ENCODE measurements around the gene CCNF. TPM values are rescaled to one million over a fixed set of nuclear protein-coding genes. Genes with fewer than 3 reads are reported as not detected.

Gene CCNF
- total and polyA plus RNA-seq, 9 of the 15 experiments (the other 6 are each of a cell fraction or from before 2014, with no cell fraction given), result 4.1 to 70.1 (median 29.5) TPM

- intact Hi-C loops (cut with micrococcal nuclease) (no loop called here), in situ Hi-C loops (cut with MboI) (no loop called here)
- no TSS peak for BruUV-seq (replicated peaks)
- Histone ChIP-seq H3K27ac (ENCODE audit: extremely low read depth, low read depth, low read length) (no peak overlapping the region), H3K27me3 (ENCODE audit: control insufficient read depth in 2 of 2, insufficient read depth in 2 of 2, low read length in 2 of 2) (no peaks in the 10 kb centered on the region), H4K20me1 (replicated peaks; ENCODE audit: control insufficient read depth, insufficient read depth, low read length) (no peaks in the 10 kb centered on the region), H3K9me3 (replicated peaks; ENCODE audit: control insufficient read depth, insufficient read depth, low read depth, low read length) (no peaks in the 10 kb centered on the region), H3K4me3 (no peak overlapping the region), H3K79me2 (ENCODE audit: control insufficient read depth, insufficient read depth, low read length) (no peaks in the 10 kb centered on the region), H2AFZ (ENCODE audit: low read depth, low read length) (no peak overlapping the region), H3K4me1 (replicated peaks in 1 of 2; ENCODE audit: control insufficient read depth in 2 of 2, insufficient read depth in 2 of 2, low read length in 2 of 2) (0 out of 5 replicates have a peak, but pooled peaks cover 0 to 6% of the 10 kb centered on the region in 2 experiments), H3K9ac (ENCODE audit: insufficient read depth in 1 of 2, low read depth in 2 of 2, low read length in 2 of 2) (no peak overlapping the region), H3K36me3 (ENCODE audit: control insufficient read depth, insufficient read depth, low read length) (no peaks in the 10 kb centered on the region), H3K9me1 (ENCODE audit: control insufficient read depth, insufficient read depth, low read length) (no peaks in the 10 kb centered on the region), H3K4me2 (ENCODE audit: insufficient read depth, low read length) (no peak overlapping the region)
- no peak for FAIRE-seq
- DNase-seq (ENCODE audit: extremely low read depth in 1 of 4, low spot score in 3 of 4), result no peak
- ChIA-PET POLR2A (no interaction called here), CTCF (ENCODE audit: low intra/inter-chr PET ratio) (no interaction called here)
- WGBS (ENCODE audit: insufficient coverage, low coverage, missing lambda C conversion rate), result 10% methylated on average over 4 of the region's 4 CpGs
- peak; percentile 56 for ATAC-seq
- TF ChIP-seq TRIM24 (IDR thresholded peaks at IDR 0.05) (peak in 1 of 2 experiments; percentile 61; a peak in 1 of 4 replicates), RBM22 (IDR thresholded peaks at IDR 0.05; ENCODE audit: low read depth, low read length, poor library complexity, severe bottlenecking) (no peak), ELF1 (tag; IDR thresholded peaks at IDR 0.05) (no peak), PKNOX1 (IDR thresholded peaks at IDR 0.05) (peak; percentile 95), USF1 (CRISPR knock-in tag; IDR thresholded peaks at IDR 0.05) (no peak), ZNF24 (IDR thresholded peaks at IDR 0.05) (no peak), ATF7 (IDR thresholded peaks at IDR 0.05) (0 out of 2 replicates have a peak, but pooled peaks have one; percentile 14), DLX4 (CRISPR knock-in tag; IDR thresholded peaks at IDR 0.05) (no peak), ZBTB40 (IDR thresholded peaks at IDR 0.05) (no peak), ZBTB40 (CRISPR knock-in tag; IDR thresholded peaks at IDR 0.05) (no peak), PTRF (tag; IDR thresholded peaks at IDR 0.05) (no peak), EHMT2 (IDR thresholded peaks at IDR 0.05) (no peak), RCOR1 (IDR thresholded peaks at IDR 0.05; ENCODE audit: borderline replicate concordance in 1 of 2, low read depth in 2 of 2, low read length in 2 of 2) (no peak)
These were observed 25.1 kb upstream of the CCNF start for GRCh38 chr16:2404099-2404498.

Data from K562 (cell line).